Measurements from ENCODE around the gene INO80D.
"Not testable (repeated sequence)": the region's sequence is repeated elsewhere in the genome, so short reads cannot be mapped to it uniquely, and the experiment has no call there.

Gene INO80D, protein sequence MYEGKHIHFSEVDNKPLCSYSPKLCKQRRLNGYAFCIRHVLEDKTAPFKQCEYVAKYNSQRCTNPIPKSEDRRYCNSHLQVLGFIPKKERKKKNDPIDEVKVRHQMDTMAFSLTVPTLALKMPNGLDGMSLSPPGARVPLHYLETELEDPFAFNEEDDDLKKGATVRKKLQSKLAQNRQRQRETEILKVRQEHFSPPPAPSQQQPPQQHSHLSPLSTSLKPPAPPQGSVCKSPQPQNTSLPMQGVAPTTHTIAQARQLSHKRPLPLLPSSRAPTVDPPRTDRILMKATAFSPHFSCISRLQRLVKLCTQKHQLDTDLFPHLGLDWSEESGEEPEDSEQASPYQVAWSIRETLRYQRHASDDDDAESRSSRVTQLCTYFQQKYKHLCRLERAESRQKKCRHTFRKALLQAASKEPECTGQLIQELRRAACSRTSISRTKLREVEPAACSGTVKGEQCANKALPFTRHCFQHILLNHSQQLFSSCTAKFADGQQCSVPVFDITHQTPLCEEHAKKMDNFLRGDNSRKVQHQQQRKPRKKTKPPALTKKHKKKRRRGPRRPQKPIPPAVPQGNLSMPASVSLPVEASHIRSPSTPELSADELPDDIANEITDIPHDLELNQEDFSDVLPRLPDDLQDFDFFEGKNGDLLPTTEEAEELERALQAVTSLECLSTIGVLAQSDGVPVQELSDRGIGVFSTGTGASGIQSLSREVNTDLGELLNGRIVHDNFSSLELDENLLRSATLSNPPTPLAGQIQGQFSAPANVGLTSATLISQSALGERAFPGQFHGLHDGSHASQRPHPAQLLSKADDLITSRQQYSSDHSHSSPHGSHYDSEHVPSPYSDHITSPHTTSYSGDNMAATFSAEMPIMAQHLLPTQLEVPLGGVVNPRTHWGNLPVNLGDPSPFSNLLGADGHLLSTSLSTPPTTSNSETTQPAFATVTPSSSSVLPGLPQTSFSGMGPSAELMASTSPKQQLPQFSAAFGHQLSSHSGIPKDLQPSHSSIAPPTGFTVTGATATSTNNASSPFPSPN

DNA sequence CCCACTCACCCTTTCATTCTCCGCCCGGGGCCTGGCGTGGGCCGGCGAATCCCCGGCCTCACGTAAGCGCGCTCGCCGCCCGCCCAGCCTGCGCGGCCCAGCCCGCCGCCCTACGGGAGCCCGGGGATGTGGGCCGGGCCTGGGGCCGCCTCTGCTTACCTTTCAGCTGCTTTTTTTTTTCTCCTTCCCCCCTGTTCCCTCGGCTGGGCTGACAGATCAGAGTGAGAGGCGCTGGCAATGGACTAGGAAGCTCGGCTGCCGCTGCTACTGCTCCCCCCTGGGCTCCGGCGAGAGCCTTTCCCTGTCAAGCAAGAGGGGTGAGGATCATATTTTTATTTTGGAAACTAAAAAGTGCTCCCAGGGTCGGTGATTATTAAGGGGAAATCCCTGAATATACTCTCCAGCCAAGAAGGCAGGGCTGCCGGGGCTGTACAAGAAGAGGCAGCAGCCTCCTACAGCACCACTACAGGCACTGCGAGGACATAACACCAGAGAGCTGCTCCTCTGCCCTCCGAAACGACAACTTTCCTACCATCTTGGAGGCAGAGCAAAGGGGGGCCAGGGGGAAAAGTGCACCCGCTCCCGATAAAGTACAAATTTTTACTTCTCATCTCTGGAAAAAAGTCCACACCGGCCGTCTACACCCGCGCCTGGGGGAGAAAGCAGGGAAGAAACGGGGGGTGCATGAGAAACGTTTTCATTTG, at the start of gene INO80D:
Gene INO80D (minus strand): TSS at position 433 of the 704 bp plus-strand sequence. CDS start 23,158 bp downstream, outside the sequence.
- H3K4me3 Mint-ChIP-seq = peak within 1 kb of the TSS; percentile 98
- H3K36me3 Mint-ChIP-seq (ENCODE audit: low read depth) = peaks cover 8% of the 10 kb centered on the region
- no peaks in the 10 kb centered on the region for H3K27me3 Mint-ChIP-seq
- H3K9me3 Mint-ChIP-seq = no peaks in the 10 kb centered on the region
- H3K4me1 Mint-ChIP-seq (ENCODE audit: low read depth) = peaks cover 54% of the 10 kb centered on the region
- peak within 1 kb of the TSS; percentile 99 for H3K27ac Mint-ChIP-seq

DNA sequence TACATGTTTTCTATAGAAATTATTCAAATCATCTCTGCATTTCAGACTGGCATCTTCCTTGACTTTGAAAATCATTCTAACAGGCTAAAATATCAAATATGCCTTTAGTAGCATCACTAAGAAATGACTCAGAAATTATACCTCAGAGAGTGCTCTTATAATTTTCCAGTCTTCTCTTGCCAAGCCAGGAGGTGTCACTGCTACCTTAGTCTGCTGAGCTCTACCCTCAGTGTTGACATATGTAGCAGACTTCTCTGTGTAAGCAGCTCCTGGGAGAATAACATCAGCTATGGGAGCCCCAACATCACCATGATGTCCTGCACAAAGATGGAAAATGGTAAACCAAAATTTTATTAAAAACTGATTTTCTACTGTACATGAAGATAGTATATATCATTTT, 41.7 kb upstream of the INO80D start:
- no peaks in the 10 kb centered on the region for H3K27me3 Mint-ChIP-seq
- no peaks in the 10 kb centered on the region for H3K9me3 Mint-ChIP-seq
- H3K4me3 Mint-ChIP-seq = no peak overlapping the region
- no peaks in the 10 kb centered on the region for H3K4me1 Mint-ChIP-seq (ENCODE audit: low read depth)
- peaks cover 50% of the 10 kb centered on the region for H3K36me3 Mint-ChIP-seq (ENCODE audit: low read depth)
- H3K27ac Mint-ChIP-seq = no peak overlapping the region

DNA sequence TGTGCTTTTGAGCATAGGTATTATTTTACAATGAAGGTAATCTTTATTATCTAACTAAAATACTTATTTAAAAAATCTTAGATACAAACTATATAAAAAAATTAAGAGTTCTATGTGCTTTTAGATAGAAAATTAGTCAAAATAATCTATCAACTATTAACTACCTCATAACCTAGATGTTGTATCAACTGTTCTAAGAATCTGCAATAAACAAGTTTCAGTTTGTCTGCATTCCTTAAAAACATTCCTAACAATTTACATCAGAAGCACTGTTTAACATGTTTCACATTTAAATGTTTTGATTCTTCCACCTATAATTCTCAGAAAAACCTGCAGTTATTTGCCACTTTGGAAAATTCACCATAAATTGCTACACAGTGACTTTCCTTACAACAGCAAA, 39.9 kb upstream of the INO80D start:
- H3K27ac Mint-ChIP-seq = no peak overlapping the region
- H3K36me3 Mint-ChIP-seq (ENCODE audit: low read depth) = peaks cover 63% of the 10 kb centered on the region
- no peaks in the 10 kb centered on the region for H3K4me1 Mint-ChIP-seq (ENCODE audit: low read depth)
- peaks cover 3% of the 10 kb centered on the region for H3K9me3 Mint-ChIP-seq
- H3K4me3 Mint-ChIP-seq = no peak overlapping the region
- H3K27me3 Mint-ChIP-seq = no peaks in the 10 kb centered on the region

DNA sequence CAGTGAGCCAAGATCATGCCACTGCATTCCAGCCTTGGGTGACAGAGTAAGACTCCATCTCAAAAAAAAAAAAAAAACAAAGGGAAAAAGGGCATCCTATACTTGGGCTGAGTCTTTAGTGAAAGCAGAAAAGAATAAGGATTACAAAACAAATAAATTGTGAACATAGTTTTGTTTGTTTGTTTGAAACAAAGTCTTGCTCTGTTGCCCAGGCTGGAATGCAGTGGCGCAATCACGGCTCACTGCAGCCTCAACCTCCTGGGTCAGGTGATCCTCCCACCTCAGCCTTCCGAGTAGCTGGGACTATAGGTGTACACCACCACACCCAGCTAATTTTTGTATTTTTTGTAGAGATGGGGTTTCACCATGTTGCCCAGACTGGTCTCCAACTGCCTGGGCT, 36.6 kb upstream of the INO80D start:
- not testable (repeated sequence) for H3K27ac Mint-ChIP-seq; H3K9me3 Mint-ChIP-seq; H3K4me3 Mint-ChIP-seq; H3K27me3 Mint-ChIP-seq; H3K4me1 Mint-ChIP-seq (ENCODE audit: low read depth)
- peaks cover 68% of the 10 kb centered on the region for H3K36me3 Mint-ChIP-seq (ENCODE audit: low read depth)

DNA sequence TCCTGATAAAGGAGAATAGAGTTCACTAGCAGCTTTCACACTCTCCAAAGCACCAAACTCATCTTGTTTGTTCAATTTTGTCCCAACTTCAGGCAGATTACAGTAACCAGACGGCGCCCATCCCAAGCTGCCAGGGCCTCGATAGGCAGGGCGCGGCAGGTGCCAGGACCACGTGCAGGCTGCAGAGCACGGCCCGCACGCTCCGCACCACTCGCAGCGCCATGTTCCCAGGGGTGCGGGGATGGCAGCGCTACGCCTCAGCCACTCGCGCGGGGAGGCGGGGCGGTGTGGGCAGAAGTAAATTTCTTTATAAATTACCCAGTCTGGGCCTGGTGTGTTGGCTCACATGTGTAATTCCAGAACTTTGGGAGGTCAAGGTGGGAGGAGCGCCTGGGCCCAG, 30.3 kb upstream of the INO80D start:
- no peak overlapping the region for H3K27ac Mint-ChIP-seq
- H3K27me3 Mint-ChIP-seq = no peaks in the 10 kb centered on the region
- H3K9me3 Mint-ChIP-seq = peaks cover 9% of the 10 kb centered on the region
- H3K4me3 Mint-ChIP-seq = no peak overlapping the region
- H3K4me1 Mint-ChIP-seq (ENCODE audit: low read depth) = no peaks in the 10 kb centered on the region
- H3K36me3 Mint-ChIP-seq (ENCODE audit: low read depth) = peaks cover 44% of the 10 kb centered on the region

DNA sequence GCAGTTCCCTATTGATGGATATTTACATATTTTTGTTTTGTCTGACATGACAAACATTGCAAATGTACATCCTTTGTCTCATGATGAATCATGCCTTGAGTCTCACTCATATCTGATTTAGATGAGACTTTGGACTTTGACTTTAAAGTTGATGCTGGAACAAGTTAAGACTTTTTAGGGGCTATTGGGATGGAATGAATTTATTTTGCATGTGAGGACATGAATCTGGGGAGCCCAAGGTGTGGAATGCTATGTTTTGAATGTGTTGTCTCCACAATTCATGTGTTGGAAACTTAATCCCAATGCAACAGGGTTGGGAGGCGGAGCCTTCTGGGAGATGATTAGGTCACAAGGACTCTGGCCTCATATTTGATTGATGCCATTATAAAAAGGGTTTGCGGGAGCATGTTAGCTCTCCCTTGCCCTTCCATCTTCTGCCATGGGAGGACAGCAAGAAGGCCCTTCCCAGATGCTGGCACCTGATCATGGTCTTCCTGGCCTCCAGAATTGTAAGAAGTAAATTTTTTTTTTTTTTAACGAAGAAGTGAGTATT, 29.1 kb upstream of the INO80D start:
- no peaks in the 10 kb centered on the region for H3K27me3 Mint-ChIP-seq
- no peaks in the 10 kb centered on the region for H3K4me1 Mint-ChIP-seq (ENCODE audit: low read depth)
- no peak overlapping the region for H3K27ac Mint-ChIP-seq
- no peak overlapping the region for H3K4me3 Mint-ChIP-seq
- H3K9me3 Mint-ChIP-seq = peaks cover 2% of the 10 kb centered on the region
- peaks cover 32% of the 10 kb centered on the region for H3K36me3 Mint-ChIP-seq (ENCODE audit: low read depth)

DNA sequence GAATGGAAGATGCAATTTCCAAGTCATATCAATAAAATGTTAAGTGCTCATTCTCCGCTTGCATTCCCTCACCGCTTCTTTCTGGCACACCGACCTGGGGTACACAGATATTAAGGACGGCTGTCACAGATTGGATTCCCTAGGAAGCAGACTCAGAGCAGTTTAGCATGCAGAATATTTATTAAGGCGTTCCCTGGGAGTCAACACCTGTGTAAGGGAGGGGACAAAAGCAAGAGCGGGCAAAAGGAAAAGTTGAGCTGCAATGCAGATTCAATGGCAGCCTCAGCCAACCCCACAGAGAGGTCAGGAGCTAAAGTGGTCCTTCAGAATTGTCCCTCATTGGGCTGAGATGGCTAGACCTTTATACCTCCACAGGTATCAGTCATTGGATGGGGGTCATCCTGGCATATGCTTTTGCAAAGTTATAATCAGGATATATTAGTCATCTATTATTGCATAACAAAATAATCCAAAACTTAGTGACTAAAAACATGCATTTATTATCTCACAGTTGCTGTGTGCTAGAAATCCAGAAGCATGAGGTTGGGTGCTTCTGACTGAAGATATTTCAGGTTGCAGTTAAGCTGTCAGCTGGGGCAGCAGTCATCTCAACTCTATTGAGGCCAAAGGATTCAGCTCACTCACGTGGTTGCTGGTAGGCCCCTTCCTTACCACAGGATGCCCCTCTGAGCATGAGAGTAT, 27.0 kb upstream of the INO80D start:
- Mint-ChIP-seq H3K9me3 (no peaks in the 10 kb centered on the region), H3K36me3 (ENCODE audit: low read depth) (peaks cover 24% of the 10 kb centered on the region), H3K27me3 (no peaks in the 10 kb centered on the region), H3K4me3 (no peak overlapping the region), H3K27ac (no peak overlapping the region), H3K4me1 (ENCODE audit: low read depth) (no peaks in the 10 kb centered on the region)

DNA sequence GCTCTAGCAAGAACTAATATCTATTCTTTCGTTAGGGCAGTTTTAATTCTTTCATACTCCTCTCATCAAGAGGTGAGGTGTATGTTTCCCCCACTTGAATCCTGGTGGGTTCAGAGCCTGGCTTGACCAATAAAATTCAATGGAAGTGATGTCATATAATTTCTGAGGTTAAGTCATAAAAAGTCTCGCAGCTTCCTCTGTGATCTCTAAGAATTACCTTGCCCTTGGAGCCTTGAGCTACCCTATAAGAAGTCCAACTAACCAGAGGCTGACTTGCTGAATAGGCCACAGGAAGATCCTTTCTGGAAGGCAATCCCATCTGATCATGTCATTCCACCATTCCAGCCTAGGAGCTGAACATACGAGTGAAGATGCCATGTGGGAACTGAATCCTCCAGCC, 26.1 kb upstream of the INO80D start:
- Mint-ChIP-seq H3K27ac (no peak overlapping the region), H3K36me3 (ENCODE audit: low read depth) (peaks cover 20% of the 10 kb centered on the region), H3K9me3 (no peaks in the 10 kb centered on the region), H3K27me3 (no peaks in the 10 kb centered on the region), H3K4me1 (ENCODE audit: low read depth) (no peaks in the 10 kb centered on the region), H3K4me3 (no peak overlapping the region)

DNA sequence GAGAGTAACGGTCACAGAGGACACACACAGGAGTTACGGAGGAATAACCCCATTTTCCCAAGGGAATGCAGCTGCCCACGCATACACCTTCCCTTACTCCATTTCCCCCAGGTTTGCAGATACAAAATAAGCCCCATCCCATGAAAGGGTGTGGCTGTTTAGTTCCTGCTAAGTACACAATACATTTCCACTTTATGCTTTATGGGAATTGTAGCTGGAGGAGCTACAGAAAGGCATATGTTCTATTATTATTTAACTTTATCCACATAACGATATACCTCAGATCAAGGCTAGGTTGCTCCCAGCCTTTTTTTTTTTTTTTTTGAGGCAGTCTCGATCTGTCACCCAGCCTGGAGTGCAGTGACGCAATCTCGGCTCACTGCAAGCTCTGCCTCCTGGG, 22.7 kb upstream of the INO80D start:
- H3K4me1 Mint-ChIP-seq (ENCODE audit: low read depth) = no peaks in the 10 kb centered on the region
- no peaks in the 10 kb centered on the region for H3K27me3 Mint-ChIP-seq
- no peak overlapping the region for H3K4me3 Mint-ChIP-seq
- no peaks in the 10 kb centered on the region for H3K36me3 Mint-ChIP-seq (ENCODE audit: low read depth)
- no peak overlapping the region for H3K27ac Mint-ChIP-seq
- no peaks in the 10 kb centered on the region for H3K9me3 Mint-ChIP-seq

DNA sequence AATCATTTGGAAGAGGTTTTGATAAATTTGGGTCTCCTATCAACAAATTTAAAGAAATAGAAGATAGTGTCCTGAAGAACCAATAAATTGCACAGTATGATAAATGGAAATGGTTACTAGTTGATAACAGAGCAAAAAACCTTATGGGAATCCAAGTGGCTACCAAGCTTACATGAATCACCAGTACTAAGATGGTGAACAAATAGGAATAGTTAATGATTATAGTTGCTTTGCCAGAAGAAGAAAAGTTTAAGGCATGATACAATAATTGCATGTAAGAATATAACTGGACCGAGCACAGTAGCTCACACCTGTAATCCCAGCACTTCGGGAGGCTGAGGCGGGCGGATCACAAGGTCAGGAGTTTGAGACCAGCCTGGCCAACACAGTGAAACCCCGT, 19.6 kb upstream of the INO80D start:
- H3K36me3 Mint-ChIP-seq (ENCODE audit: low read depth) = no peaks in the 10 kb centered on the region
- H3K27ac Mint-ChIP-seq = no peak overlapping the region
- H3K27me3 Mint-ChIP-seq = no peaks in the 10 kb centered on the region
- no peaks in the 10 kb centered on the region for H3K4me1 Mint-ChIP-seq (ENCODE audit: low read depth)
- no peak overlapping the region for H3K4me3 Mint-ChIP-seq
- H3K9me3 Mint-ChIP-seq = no peaks in the 10 kb centered on the region

DNA sequence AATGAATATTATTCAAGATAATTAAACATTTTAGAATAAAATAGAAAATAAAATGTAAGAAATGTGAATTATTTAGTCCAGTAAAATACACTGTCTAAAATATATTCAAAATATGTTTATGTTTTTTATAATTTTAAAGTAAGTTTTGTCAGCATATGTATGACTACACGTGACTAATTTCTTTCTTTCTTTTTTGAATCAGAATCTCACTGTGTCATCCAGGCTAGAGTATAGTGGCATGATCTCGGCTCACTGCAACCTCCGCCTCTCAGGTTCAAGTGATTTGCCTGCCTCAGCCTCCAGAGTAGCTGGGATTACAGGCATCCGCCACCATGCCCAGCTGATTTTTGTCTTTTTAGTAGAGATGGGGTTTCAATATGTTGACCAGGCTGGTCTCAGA, 19.1 kb upstream of the INO80D start:
- Mint-ChIP-seq H3K4me3 (no peak overlapping the region), H3K36me3 (ENCODE audit: low read depth) (no peaks in the 10 kb centered on the region), H3K27me3 (no peaks in the 10 kb centered on the region), H3K4me1 (ENCODE audit: low read depth) (no peaks in the 10 kb centered on the region), H3K9me3 (no peaks in the 10 kb centered on the region), H3K27ac (no peak overlapping the region)

DNA sequence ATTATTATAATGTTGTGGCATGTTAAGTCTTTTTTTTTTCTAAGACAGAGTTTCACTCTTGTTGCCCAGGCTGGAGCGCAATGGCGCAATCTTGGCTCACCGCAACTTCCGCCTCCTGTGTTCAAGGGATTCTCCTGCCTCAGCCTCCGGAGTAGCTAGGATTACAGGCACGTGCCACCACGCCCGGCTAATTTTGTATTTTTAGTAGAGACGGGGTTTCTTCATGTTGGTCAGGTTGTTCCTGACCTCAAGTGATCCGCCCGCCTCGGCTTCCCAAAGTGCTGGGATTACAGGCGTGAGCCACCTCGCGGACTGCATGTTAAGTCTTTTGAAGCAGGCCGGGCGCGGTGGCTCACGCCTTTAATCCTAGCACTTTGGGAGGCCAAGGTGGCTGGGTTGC, 12.9 kb upstream of the INO80D start:
- not testable (repeated sequence) for H3K4me3 Mint-ChIP-seq; H3K36me3 Mint-ChIP-seq (ENCODE audit: low read depth); H3K27me3 Mint-ChIP-seq; H3K9me3 Mint-ChIP-seq; H3K4me1 Mint-ChIP-seq (ENCODE audit: low read depth); H3K27ac Mint-ChIP-seq

DNA sequence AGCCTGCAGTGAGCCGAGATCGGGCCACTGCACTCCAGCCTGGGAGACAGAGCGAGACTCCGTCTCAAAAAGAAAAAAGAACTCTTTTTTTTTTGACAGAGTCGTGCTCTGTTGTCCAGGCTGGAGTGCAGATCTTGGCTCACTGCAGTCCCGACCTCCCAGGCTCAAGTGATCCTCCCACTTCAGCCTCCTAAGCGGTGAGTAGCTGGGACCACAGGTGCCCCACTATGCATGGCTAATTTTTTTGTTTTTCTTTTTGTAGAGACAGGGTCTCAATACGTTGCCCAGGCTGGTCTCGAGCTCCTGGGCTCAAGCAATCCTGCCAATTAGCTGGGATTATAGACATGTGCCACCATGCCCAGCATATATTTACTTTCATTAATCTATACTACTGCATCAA, 12.5 kb upstream of the INO80D start:
- H3K27ac Mint-ChIP-seq = no peak overlapping the region
- H3K27me3 Mint-ChIP-seq = no peaks in the 10 kb centered on the region
- no peak overlapping the region for H3K4me3 Mint-ChIP-seq
- no peaks in the 10 kb centered on the region for H3K36me3 Mint-ChIP-seq (ENCODE audit: low read depth)
- no peaks in the 10 kb centered on the region for H3K4me1 Mint-ChIP-seq (ENCODE audit: low read depth)
- no peaks in the 10 kb centered on the region for H3K9me3 Mint-ChIP-seq

DNA sequence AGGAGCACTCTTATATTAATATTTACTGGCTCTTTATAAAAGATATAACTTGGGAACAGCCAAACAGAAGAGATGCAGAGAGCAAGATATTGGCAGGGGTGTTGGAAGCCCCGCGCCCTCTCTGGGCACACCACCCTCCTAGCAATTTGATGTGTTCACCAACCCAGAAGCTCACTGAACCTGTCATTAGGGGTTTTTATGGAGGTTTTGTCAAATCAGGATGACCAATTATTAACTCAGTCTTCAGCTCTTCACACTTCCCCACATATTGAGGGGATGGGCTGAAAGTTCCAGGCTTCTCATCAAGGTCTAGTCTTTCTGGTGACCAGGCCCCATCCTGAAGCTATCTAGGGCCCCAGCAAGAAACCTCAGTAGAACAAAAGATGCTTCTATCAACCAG, 10.9 kb upstream of the INO80D start:
- Mint-ChIP-seq H3K27me3 (no peaks in the 10 kb centered on the region), H3K36me3 (ENCODE audit: low read depth) (peaks cover 4% of the 10 kb centered on the region), H3K4me3 (no peak overlapping the region), H3K9me3 (no peaks in the 10 kb centered on the region), H3K27ac (no peak overlapping the region), H3K4me1 (ENCODE audit: low read depth) (peaks cover 3% of the 10 kb centered on the region)
